ENCODE results near the gene AIF1. TPM values are rescaled to one million over a fixed set of nuclear protein-coding genes. Genes with fewer than 3 reads are reported as not detected.
A peak's percentile ranks its signal among the peaks of the same experiment; 100 is the strongest.

The AIF1 gene
- 19.8 TPM for total RNA-seq

DNA sequence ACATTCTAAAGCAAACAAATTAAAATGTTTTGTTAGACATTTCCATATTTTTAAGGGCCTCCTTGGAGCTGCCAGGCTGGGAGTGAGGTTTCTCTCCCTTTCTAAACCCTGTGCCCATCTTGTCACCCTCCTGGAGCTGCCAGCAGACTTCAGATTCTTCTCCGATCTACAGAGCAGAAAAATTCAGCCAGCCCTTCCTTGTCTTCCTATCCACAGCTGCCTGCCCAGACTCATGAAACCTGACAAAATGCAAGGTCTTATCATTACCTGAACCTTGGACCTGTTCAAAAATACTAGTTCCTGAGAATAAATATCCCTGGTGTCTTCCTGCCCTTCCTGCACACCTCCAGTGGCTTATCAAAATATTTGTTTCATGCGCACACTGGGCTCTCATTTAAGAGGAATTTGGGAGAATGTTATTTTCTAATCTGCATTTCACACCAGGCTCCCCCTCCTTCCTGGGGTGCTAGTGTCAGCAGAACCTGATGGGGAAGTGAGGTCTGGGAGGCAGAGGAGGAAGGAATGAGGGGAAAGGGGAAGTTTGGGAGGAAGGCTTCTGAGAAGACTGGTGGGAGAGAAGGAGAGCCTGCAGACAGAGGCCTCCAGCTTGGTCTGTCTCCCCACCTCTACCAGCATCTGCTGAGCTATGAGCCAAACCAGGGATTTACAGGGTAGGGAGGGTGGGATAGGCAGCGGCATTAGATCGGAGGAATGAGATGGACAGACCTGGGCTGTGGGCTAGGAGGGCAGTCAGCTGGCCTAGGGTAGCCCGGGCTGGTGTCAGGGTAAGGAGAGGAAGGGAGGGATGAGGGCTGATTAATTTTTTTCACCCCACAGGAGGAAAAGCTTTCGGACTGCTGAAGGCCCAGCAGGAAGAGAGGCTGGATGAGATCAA is at the start of gene AIF1:
AIF1 (plus strand) TSS at position 551 of the 895 bp plus-strand sequence; CDS start at position 647, 96 bp downstream.
- Histone ChIP-seq H3K9me3 (ENCODE audit: control insufficient read depth in 3 of 3, low read length in 3 of 3) (no peaks in the 10 kb centered on the region), H3K4me3 (ENCODE audit: low read length in 3 of 3) (peak within 1 kb of the TSS in 2 of 3 donors; percentile 6 to 43), H3K36me3 (ENCODE audit: control insufficient read depth in 3 of 3, insufficient read depth in 3 of 3, low read length in 3 of 3) (no peaks in the 10 kb centered on the region), H3K27me3 (ENCODE audit: control insufficient read depth in 3 of 3, insufficient read depth in 3 of 3, low read length in 3 of 3) (no peaks in the 10 kb centered on the region), H3K27ac (ENCODE audit: low read depth, low read length) (no peak within 1 kb of the TSS), H3K4me1 (ENCODE audit: control insufficient read depth in 3 of 3, insufficient read depth in 3 of 3, low read length in 3 of 3) (peaks cover 0 to 3% (median 0%) of the 10 kb centered on the region in 3 donors), H3K9ac (ENCODE audit: low read depth in 1 of 3, low read length in 3 of 3) (peak within 1 kb of the TSS in 2 of 3 donors; percentile 20 to 33)

DNA sequence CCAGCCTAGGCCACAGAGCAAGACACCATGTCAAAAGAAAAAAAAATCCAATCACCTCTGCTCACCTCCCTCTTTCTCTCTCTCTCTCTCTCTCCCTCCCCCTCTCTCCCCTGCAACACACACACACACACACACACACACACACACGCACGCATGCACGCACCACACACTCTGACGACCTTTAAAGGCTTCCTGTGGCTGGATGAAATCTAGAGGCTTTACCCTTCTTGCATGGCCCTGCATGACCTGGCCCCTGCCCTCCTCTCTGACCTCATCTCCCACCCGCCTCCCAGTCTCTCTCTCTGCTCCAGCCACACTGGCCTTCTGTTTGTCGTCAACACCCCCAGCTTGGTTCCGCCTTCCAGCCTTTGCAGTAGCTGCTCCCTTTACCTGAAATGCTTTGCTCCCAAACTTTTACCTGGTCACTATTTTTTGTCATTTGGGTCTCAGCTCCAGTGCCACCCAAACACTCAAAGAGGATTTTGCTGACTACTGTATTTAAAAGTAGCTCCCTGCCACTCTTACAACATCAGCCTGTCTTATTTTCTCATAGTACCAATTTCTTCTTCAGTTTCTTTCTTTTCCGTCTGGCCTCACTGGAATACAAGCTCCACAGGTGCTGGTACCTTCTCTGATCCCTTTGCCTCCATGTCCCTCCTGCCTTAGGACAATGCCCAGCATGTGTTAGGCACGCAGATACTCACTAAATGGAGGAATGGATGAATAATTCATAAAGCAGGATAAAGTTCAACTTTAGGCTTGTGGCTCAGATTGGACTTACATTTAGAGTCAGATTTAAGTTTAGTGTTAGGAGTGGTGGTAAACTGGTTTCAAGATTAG is 47.3 kb upstream of the AIF1 start:
- Histone ChIP-seq H3K27me3 (ENCODE audit: control insufficient read depth in 3 of 3, insufficient read depth in 3 of 3, low read length in 3 of 3) (peaks cover 0 to 15% (median 5%) of the 10 kb centered on the region in 3 donors), H3K4me3 (ENCODE audit: low read length in 3 of 3) (no peak overlapping the region), H3K9ac (ENCODE audit: low read depth in 1 of 3, low read length in 3 of 3) (no peak overlapping the region), H3K4me1 (ENCODE audit: control insufficient read depth in 3 of 3, insufficient read depth in 3 of 3, low read length in 3 of 3) (no peaks in the 10 kb centered on the region), H3K27ac (ENCODE audit: low read depth, low read length) (no peak overlapping the region), H3K36me3 (ENCODE audit: control insufficient read depth in 3 of 3, insufficient read depth in 3 of 3, low read length in 3 of 3) (no peaks in the 10 kb centered on the region), H3K9me3 (ENCODE audit: control insufficient read depth in 3 of 3, low read length in 3 of 3) (no peaks in the 10 kb centered on the region)

DNA sequence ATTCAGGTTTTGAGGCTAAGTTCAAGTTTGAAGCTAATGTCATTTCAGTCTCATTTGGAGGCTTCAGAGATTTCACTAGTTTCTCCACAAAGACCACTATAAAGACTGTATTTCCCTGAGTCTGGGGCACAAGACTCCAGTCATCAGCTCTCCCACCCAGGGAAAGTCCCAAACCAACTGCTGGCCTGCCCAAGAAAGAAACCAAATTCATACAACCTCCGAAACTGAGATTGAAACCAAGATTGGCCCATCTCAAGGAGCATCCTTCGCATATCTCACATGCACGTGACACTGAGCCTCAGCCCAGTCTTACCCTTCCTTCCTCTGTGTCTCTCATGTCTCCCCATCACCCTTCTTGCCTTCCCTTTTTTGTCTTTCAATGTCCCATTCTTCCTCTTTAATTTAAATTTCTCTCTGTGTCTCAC is 46.5 kb upstream of the AIF1 start:
- no peak overlapping the region for H3K9ac ChIP-seq (ENCODE audit: low read depth in 1 of 3, low read length in 3 of 3)
- no peak overlapping the region for H3K27ac ChIP-seq (ENCODE audit: low read depth, low read length)
- H3K9me3 ChIP-seq (ENCODE audit: control insufficient read depth in 3 of 3, low read length in 3 of 3): no peaks in the 10 kb centered on the region
- no peak overlapping the region for H3K4me3 ChIP-seq (ENCODE audit: low read length in 3 of 3)
- no peaks in the 10 kb centered on the region for H3K4me1 ChIP-seq (ENCODE audit: control insufficient read depth in 3 of 3, insufficient read depth in 3 of 3, low read length in 3 of 3)
- no peaks in the 10 kb centered on the region for H3K36me3 ChIP-seq (ENCODE audit: control insufficient read depth in 3 of 3, insufficient read depth in 3 of 3, low read length in 3 of 3)
- peaks cover 0 to 15% (median 5%) of the 10 kb centered on the region in 3 donors for H3K27me3 ChIP-seq (ENCODE audit: control insufficient read depth in 3 of 3, insufficient read depth in 3 of 3, low read length in 3 of 3)

DNA sequence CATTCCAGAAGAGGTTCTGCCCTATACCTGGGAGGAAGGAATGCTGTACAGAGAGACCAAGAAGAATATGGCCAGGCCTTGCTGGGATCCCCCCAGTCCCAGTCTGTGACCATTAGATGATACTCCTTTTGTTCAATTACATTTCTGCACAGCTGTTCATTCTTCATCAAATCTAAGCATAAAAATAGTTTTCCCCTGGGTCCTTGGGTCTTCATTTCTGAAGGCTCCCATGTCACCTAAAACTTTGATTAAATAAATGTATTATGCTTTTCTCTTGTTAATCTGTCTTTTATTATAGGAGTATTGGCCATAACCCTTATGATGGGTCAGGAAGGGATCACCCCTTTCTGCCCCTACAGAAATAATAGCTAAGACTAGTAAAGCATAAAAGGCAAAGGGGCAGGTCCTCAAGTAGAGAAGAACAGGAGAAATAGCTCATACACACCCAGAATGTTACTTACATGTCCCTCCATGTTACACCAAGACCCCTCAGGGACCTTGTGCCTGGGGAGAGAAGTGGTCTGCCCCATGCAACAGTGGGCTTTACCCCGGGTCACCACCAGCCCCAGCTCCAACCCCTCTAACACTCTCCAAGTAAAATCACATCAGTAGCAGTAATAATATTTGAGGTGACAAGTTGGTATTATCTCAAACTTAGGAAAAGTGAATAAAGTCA is 45.0 kb upstream of the AIF1 start:
- Histone ChIP-seq H3K9me3 (ENCODE audit: control insufficient read depth in 3 of 3, low read length in 3 of 3) (no peaks in the 10 kb centered on the region), H3K4me1 (ENCODE audit: control insufficient read depth in 3 of 3, insufficient read depth in 3 of 3, low read length in 3 of 3) (peaks cover 0 to 2% (median 0%) of the 10 kb centered on the region in 3 donors), H3K36me3 (ENCODE audit: control insufficient read depth in 3 of 3, insufficient read depth in 3 of 3, low read length in 3 of 3) (no peaks in the 10 kb centered on the region), H3K4me3 (ENCODE audit: low read length in 3 of 3) (no peak overlapping the region), H3K27ac (ENCODE audit: low read depth, low read length) (no peak overlapping the region), H3K9ac (ENCODE audit: low read depth in 1 of 3, low read length in 3 of 3) (no peak overlapping the region), H3K27me3 (ENCODE audit: control insufficient read depth in 3 of 3, insufficient read depth in 3 of 3, low read length in 3 of 3) (peaks cover 0 to 15% (median 5%) of the 10 kb centered on the region in 3 donors)

DNA sequence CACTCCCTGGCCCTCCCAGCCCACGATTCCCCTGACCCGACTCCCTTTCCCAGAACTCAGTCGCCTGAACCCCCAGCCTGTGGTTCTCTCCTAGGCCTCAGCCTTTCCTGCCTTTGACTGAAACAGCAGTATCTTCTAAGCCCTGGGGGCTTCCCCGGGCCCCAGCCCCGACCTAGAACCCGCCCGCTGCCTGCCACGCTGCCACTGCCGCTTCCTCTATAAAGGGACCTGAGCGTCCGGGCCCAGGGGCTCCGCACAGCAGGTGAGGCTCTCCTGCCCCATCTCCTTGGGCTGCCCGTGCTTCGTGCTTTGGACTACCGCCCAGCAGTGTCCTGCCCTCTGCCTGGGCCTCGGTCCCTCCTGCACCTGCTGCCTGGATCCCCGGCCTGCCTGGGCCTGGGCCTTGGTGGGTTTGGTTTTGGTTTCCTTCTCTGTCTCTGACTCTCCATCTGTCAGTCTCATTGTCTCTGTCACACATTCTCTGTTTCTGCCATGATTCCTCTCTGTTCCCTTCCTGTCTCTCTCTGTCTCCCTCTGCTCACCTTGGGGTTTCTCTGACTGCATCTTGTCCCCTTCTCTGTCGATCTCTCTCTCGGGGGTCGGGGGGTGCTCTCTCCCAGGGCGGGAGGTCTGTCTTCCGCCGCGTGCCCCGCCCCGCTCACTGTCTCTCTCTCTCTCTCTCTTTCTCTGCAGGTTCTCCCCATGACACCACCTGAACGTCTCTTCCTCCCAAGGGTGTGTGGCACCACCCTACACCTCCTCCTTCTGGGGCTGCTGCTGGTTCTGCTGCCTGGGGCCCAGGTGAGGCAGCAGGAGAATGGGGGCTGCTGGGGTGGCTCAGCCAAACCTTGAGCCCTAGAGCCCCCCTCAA is 42.8 kb upstream of the AIF1 start, which contains the start of gene LTA:
LTA (plus strand) TSS at position 249 of the 871 bp plus-strand sequence; CDS start at position 703, 454 bp downstream.
- Histone ChIP-seq H3K36me3 (ENCODE audit: control insufficient read depth in 3 of 3, insufficient read depth in 3 of 3, low read length in 3 of 3) (no peaks in the 10 kb centered on the region), H3K27ac (ENCODE audit: low read depth, low read length) (no peak within 1 kb of the TSS), H3K4me3 (ENCODE audit: low read length in 3 of 3) (no peak within 1 kb of the TSS), H3K4me1 (ENCODE audit: control insufficient read depth in 3 of 3, insufficient read depth in 3 of 3, low read length in 3 of 3) (peaks cover 0 to 6% (median 5%) of the 10 kb centered on the region in 3 donors), H3K27me3 (ENCODE audit: control insufficient read depth in 3 of 3, insufficient read depth in 3 of 3, low read length in 3 of 3) (peaks cover 0 to 13% (median 5%) of the 10 kb centered on the region in 3 donors), H3K9ac (ENCODE audit: low read depth in 1 of 3, low read length in 3 of 3) (no peak within 1 kb of the TSS), H3K9me3 (ENCODE audit: control insufficient read depth in 3 of 3, low read length in 3 of 3) (no peaks in the 10 kb centered on the region)

DNA sequence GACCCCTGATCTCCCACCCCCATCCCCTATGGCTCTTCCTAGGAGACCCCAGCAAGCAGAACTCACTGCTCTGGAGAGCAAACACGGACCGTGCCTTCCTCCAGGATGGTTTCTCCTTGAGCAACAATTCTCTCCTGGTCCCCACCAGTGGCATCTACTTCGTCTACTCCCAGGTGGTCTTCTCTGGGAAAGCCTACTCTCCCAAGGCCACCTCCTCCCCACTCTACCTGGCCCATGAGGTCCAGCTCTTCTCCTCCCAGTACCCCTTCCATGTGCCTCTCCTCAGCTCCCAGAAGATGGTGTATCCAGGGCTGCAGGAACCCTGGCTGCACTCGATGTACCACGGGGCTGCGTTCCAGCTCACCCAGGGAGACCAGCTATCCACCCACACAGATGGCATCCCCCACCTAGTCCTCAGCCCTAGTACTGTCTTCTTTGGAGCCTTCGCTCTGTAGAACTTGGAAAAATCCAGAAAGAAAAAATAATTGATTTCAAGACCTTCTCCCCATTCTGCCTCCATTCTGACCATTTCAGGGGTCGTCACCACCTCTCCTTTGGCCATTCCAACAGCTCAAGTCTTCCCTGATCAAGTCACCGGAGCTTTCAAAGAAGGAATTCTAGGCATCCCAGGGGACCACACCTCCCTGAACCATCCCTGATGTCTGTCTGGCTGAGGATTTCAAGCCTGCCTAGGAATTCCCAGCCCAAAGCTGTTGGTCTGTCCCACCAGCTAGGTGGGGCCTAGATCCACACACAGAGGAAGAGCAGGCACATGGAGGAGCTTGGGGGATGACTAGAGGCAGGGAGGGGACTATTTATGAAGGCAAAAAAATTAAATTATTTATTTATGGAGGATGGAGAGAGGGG is 41.6 kb upstream of the AIF1 start:
- H3K4me1 ChIP-seq (ENCODE audit: control insufficient read depth in 3 of 3, insufficient read depth in 3 of 3, low read length in 3 of 3): peaks cover 0 to 6% (median 5%) of the 10 kb centered on the region in 3 donors
- no peak overlapping the region for H3K27ac ChIP-seq (ENCODE audit: low read depth, low read length)
- peaks cover 0 to 4% (median 3%) of the 10 kb centered on the region in 3 donors for H3K27me3 ChIP-seq (ENCODE audit: control insufficient read depth in 3 of 3, insufficient read depth in 3 of 3, low read length in 3 of 3)
- H3K36me3 ChIP-seq (ENCODE audit: control insufficient read depth in 3 of 3, insufficient read depth in 3 of 3, low read length in 3 of 3): no peaks in the 10 kb centered on the region
- H3K9ac ChIP-seq (ENCODE audit: low read depth in 1 of 3, low read length in 3 of 3): no peak overlapping the region
- no peak overlapping the region for H3K4me3 ChIP-seq (ENCODE audit: low read length in 3 of 3)
- no peaks in the 10 kb centered on the region for H3K9me3 ChIP-seq (ENCODE audit: control insufficient read depth in 3 of 3, low read length in 3 of 3)

DNA sequence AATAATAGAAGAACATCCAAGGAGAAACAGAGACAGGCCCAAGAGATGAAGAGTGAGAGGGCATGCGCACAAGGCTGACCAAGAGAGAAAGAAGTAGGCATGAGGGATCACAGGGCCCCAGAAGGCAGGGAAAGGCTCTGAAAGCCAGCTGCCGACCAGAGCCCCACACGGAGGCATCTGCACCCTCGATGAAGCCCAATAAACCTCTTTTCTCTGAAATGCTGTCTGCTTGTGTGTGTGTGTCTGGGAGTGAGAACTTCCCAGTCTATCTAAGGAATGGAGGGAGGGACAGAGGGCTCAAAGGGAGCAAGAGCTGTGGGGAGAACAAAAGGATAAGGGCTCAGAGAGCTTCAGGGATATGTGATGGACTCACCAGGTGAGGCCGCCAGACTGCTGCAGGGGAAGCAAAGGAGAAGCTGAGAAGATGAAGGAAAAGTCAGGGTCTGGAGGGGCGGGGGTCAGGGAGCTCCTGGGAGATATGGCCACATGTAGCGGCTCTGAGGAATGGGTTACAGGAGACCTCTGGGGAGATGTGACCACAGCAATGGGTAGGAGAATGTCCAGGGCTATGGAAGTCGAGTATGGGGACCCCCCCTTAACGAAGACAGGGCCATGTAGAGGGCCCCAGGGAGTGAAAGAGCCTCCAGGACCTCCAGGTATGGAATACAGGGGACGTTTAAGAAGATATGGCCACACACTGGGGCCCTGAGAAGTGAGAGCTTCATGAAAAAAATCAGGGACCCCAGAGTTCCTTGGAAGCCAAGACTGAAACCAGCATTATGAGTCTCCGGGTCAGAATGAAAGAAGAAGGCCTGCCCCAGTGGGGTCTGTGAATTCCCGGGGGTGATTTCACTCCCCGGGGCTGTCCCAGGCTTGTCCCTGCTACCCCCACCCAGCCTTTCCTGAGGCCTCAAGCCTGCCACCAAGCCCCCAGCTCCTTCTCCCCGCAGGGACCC is 40.6 kb upstream of the AIF1 start:
- Histone ChIP-seq H3K9me3 (ENCODE audit: control insufficient read depth in 3 of 3, low read length in 3 of 3) (no peaks in the 10 kb centered on the region), H3K4me3 (ENCODE audit: low read length in 3 of 3) (no peak overlapping the region), H3K36me3 (ENCODE audit: control insufficient read depth in 3 of 3, insufficient read depth in 3 of 3, low read length in 3 of 3) (no peaks in the 10 kb centered on the region), H3K27me3 (ENCODE audit: control insufficient read depth in 3 of 3, insufficient read depth in 3 of 3, low read length in 3 of 3) (peaks cover 0 to 3% (median 0%) of the 10 kb centered on the region in 3 donors), H3K27ac (ENCODE audit: low read depth, low read length) (no peak overlapping the region), H3K4me1 (ENCODE audit: control insufficient read depth in 3 of 3, insufficient read depth in 3 of 3, low read length in 3 of 3) (peaks cover 0 to 6% (median 5%) of the 10 kb centered on the region in 3 donors), H3K9ac (ENCODE audit: low read depth in 1 of 3, low read length in 3 of 3) (no peak overlapping the region)
